GM19240 (cell line): ENCODE results near the gene CD19.

ENCODE experiments used
- DNase-seq: peaks from one replicate; pipeline ENCODE4 v3.0.0; 2011; ENCODE audit warnings: low spot score; ENCODE audit not compliant: insufficient read length

The CD19 gene

DNA sequence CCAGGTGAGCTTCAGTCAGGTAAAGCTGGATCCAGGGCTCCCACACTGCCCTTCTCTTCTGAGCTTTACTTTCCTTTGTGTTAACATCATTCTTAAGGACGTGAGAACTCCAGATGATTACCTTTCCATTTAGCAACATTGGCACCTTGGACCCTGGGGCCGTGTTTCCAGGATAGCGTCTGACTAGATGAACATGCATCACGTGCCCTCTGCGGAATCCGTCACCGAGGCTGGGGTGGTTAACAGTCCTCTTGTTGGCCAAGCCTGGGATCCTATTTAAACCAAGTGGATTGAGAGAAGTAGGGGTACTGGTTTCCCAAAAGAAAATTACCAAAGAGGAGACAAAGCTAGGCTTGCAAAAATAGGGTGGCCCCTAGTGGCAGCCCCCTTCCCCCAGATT is 49.2 kb downstream of the CD19 start:
- DNase-seq = no peak

GRCh38 chr16:28981517-28981916 is 49.7 kb downstream of the CD19 start:
- peak; percentile 37 for DNase-seq

DNA sequence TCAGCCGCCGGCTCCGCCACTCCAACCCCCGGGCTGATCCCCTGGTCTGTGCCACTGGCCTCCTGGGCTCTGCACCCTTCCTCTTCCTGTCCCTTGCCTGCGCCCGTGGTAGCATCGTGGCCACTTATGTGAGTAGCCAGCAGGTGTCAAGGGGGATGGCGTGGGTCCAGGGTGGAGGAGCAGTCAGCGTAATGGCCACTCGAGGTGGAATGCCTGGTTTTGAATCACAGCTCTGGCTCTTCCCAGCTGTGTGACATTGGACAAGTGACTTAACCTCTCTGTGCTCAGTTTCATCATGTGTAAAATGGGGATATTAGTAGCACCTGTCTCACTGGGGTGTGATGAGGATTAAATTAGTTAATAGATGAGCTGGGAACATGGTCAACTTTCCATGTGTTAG is 50.6 kb downstream of the CD19 start:
- no peak for DNase-seq

DNA sequence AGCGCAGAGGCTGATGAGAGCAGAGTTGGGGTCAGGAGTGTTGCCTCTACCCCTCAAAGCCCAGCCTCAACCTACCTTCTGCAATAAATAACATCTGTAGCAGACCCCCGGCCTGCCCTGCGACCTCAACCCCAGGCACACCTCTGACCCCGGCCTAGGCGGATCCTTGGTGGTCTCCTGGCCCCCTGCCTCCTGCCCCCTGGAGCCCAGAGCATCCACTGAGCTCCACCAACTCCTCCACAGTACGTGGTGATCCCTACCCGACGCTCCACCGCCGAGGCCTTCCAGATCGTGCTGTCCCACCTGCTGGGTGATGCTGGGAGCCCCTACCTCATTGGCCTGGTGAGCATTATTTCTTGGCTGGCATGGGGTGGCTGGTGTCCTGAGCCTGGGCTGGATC is 51.2 kb downstream of the CD19 start:
- DNase-seq = no peak

DNA sequence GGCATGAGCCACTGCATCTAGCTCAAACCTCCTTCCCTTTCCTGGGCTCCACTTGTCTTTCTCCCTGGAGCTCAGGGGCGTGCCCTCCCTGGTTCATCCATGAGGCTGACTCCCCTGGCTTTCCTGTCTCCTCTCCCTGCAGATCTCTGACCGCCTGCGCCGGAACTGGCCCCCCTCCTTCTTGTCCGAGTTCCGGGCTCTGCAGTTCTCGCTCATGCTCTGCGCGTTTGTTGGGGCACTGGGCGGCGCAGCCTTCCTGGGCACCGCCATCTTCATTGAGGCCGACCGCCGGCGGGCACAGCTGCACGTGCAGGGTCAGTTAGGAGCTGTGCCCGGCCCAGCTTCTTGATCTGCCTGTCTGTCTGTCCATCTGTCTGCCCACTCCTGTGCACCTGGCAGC is 51.9 kb downstream of the CD19 start:
- no peak for DNase-seq

DNA sequence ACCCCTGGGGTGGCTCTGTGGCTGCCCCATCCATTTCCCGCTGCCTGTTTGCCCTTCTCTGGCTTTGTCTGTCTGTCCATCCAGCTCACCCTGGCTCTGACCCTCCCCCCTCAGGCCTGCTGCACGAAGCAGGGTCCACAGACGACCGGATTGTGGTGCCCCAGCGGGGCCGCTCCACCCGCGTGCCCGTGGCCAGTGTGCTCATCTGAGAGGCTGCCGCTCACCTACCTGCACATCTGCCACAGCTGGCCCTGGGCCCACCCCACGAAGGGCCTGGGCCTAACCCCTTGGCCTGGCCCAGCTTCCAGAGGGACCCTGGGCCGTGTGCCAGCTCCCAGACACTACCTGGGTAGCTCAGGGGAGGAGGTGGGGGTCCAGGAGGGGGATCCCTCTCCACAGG is 52.3 kb downstream of the CD19 start:
- no peak for DNase-seq

DNA sequence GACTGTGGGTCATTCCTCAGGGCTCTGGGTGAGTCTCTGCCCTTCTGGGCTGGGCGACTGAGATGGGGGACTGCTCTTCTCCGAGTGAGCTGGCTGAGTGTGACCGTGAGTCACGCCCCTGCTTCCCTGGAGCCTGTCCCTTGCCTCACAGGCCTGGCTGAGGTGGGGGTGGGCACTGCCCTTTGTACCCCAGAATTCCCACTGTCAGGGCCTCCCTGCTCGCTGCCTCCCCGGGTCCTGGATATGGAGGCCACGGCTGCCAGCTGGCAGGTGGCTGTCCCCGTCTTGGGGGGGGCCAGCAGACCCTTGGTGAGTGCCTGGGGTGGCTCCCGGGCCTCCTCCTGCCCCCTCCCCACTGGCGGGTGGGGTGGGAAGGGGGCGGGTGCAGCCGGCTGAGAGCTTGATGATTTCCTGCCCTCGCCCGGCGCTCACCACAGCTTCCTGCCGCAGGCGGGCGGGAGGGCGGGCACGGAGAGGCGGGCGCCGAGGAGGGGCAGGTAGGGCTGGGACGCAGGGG is 52.9 kb downstream of the CD19 start, which contains the start of gene LAT:
LAT (plus strand) TSS at position 434 of the 517 bp plus-strand sequence. CDS start 366 bp downstream, outside the sequence.
- no peak for DNase-seq

GRCh38 chr16:28985211-28986041 is 53.7 kb downstream of the CD19 start:
- no peak for DNase-seq

- DNase-seq = no peak
Observed at GRCh38 chr16:28986046-28986445, 54.3 kb downstream of the CD19 start.

DNA sequence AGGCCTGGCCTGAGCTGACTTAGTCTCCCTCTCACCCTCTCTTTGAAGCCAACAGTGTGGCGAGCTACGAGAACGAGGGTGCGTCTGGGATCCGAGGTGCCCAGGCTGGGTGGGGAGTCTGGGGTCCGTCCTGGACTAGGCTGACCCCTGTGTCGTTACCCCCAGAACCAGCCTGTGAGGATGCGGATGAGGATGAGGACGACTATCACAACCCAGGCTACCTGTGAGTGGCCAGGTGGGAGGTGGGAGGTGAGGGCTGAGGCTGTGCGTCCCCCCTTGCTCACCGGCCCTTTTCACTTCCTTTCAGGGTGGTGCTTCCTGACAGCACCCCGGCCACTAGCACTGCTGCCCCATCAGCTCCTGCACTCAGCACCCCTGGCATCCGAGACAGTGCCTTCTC is 54.7 kb downstream of the CD19 start:
- no peak for DNase-seq

- no peak for DNase-seq
Observed at GRCh38 chr16:28987170-28987853, 55.5 kb downstream of the CD19 start.
